Dedifferentiated amniotic fluid mesenchymal stem cell (primary cell): ENCODE data around the gene CFAP57.

Experiments used
- DNase-seq: peaks from one replicate; pipeline ENCODE4 v3.0.0-alpha.2; 2016; ENCODE audit errors: extremely low spot score

The CFAP57 gene

GRCh38 chr1:43255438-43256210 is 83.5 kb downstream of the CFAP57 start:
- no peak for DNase-seq

- no peak for DNase-seq
Observed at GRCh38 chr1:43256675-43257570, 84.8 kb downstream of the CFAP57 start.

- DNase-seq: no peak
Observed at GRCh38 chr1:43258370-43258769, 86.2 kb downstream of the CFAP57 start.

GRCh38 chr1:43265431-43265830 is 93.3 kb downstream of the CFAP57 start:
- no peak for DNase-seq

GRCh38 chr1:43266881-43267280 is 94.8 kb downstream of the CFAP57 start:
- DNase-seq: no peak

- peak; percentile 67 for DNase-seq
Observed at GRCh38 chr1:43267291-43267805, 95.2 kb downstream of the CFAP57 start.

GRCh38 chr1:43267818-43268425 is 95.8 kb downstream of the CFAP57 start:
- no peak for DNase-seq

- DNase-seq: no peak
Observed at GRCh38 chr1:43269627-43270375, 97.7 kb downstream of the CFAP57 start, which contains the start of gene TMEM125. TMEM125 (plus strand) TSS chr1:43269983; CDS start chr1:43272723, 2,740 bp downstream.

- DNase-seq: no peak
Observed at GRCh38 chr1:43270421-43271095, 98.4 kb downstream of the CFAP57 start.

- DNase-seq: no peak
Observed at GRCh38 chr1:43271186-43272118, 99.3 kb downstream of the CFAP57 start.

- DNase-seq: no peak
Observed at GRCh38 chr1:43272161-43272560, 100.0 kb downstream of the CFAP57 start.

- DNase-seq: no peak
Observed at GRCh38 chr1:43272576-43273571, 100.7 kb downstream of the CFAP57 start.

- DNase-seq: no peak
Observed at GRCh38 chr1:43273708-43274107, 101.6 kb downstream of the CFAP57 start.

GRCh38 chr1:43274125-43274803 is 102.1 kb downstream of the CFAP57 start:
- no peak for DNase-seq

- DNase-seq: no peak
Observed at GRCh38 chr1:43274804-43275180, 102.7 kb downstream of the CFAP57 start.

GRCh38 chr1:43275826-43276620 is 103.9 kb downstream of the CFAP57 start:
- DNase-seq: no peak

- DNase-seq: no peak
Observed at GRCh38 chr1:43276673-43277072, 104.5 kb downstream of the CFAP57 start.
